Mammary epithelial cell (primary cell): ENCODE data around the gene FPR3.

Experiments used
- EZH2 ChIP-seq: IDR thresholded peaks from 2 replicates; pipeline ENCODE4 v1.6.1; 2012; ENCODE audit warnings: low read length, inconsistent platforms, borderline replicate concordance
- TF ChIP-seq, protein P1 (sequence below), 2 donors: IDR thresholded peaks in 1 of 2; conservative IDR thresholded peaks in 1 of 2; 2 replicates each; pipeline ENCODE4 v1.5.1; 2011 to 2012; ENCODE audit warnings: inconsistent platforms in 2 of 2, low read length in 2 of 2, mild to moderate bottlenecking in 2 of 2, control low read depth in 1 of 2, low read depth in 1 of 2; ENCODE audit not compliant: insufficient read depth in 1 of 2; ENCODE audit errors: extremely low read depth in 1 of 2

DNA sequence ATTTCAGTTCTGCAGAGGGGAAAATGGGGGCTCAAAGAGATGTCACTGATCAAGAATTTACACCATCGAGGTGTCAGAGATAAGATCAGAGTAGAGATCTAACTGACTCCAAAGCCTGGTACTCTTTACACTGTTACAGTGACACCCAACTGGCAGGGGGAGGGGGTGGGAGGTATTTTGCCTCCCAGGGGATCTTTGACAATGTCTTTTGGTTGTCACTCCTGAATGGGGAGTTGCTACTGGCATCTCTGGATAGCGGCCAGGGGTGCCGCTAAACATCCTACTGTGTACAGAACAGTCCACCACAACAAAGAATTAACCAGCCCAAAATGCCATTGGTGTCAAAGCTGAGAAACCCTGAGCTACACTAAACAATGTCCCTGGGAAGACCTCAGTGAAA is 3.1 kb downstream of the FPR3 start:
- TF ChIP-seq, protein P1, sequence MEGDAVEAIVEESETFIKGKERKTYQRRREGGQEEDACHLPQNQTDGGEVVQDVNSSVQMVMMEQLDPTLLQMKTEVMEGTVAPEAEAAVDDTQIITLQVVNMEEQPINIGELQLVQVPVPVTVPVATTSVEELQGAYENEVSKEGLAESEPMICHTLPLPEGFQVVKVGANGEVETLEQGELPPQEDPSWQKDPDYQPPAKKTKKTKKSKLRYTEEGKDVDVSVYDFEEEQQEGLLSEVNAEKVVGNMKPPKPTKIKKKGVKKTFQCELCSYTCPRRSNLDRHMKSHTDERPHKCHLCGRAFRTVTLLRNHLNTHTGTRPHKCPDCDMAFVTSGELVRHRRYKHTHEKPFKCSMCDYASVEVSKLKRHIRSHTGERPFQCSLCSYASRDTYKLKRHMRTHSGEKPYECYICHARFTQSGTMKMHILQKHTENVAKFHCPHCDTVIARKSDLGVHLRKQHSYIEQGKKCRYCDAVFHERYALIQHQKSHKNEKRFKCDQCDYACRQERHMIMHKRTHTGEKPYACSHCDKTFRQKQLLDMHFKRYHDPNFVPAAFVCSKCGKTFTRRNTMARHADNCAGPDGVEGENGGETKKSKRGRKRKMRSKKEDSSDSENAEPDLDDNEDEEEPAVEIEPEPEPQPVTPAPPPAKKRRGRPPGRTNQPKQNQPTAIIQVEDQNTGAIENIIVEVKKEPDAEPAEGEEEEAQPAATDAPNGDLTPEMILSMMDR (conservative IDR thresholded peaks at IDR 0.05 in 1 of 2, IDR thresholded peaks at IDR 0.05 in 1 of 2; ENCODE audit: extremely low read depth in 1 of 2, insufficient read depth in 1 of 2, low read depth in 1 of 2, low read length in 2 of 2): no peak
- TF ChIP-seq EZH2: no peak
